GM12878 (cell line): Measurements from ENCODE around the gene HLA-DQB1. TPM values are rescaled to one million over a fixed set of nuclear protein-coding genes. Genes with fewer than 3 reads are reported as not detected.

Source experiments
- BCL11A ChIP-seq: IDR thresholded peaks from 2 replicates; pipeline ENCODE4 v1.6.1; 2011; ENCODE audit warnings: low read depth, low read length
- CEBPB ChIP-seq, 2 experiments: fragments of 150-350 bp in 1 of 2; IDR thresholded peaks; 2 replicates each; pipeline ENCODE4 v1.6.1; 2012 to 2014; ENCODE audit warnings: low read depth in 2 of 2, low read length in 2 of 2, borderline replicate concordance in 1 of 2, inconsistent platforms in 1 of 2
- CHD1 ChIP-seq: IDR thresholded peaks from 2 replicates; pipeline ENCODE4 v1.6.1; 2012; ENCODE audit warnings: low read depth, low read length, improper control_type of control experiment
- ETV6 ChIP-seq, 2 experiments: fragments of 450-650 bp in 1 of 2; IDR thresholded peaks in 1 of 2; conservative IDR thresholded peaks in 1 of 2; 2 replicates each; pipeline ENCODE4 v1.6.1; 2014; ENCODE audit warnings: antibody characterized with exemption in 1 of 2, borderline replicate concordance in 1 of 2, low read depth in 1 of 2, mild to moderate bottlenecking in 1 of 2, moderate library complexity in 1 of 2
- HDAC2 ChIP-seq: fragments of 200-600 bp; sonication (generic); IDR thresholded peaks from 2 replicates; pipeline ENCODE4 v1.6.1; 2017
- JUND ChIP-seq: IDR thresholded peaks from 2 replicates; pipeline ENCODE4 v1.6.1; 2012; ENCODE audit warnings: low read depth, mild to moderate bottlenecking, low read length, improper control_type of control experiment, moderate library complexity
- LARP7 ChIP-seq: fragments of 450-650 bp; IDR thresholded peaks from 2 replicates; pipeline ENCODE4 v1.6.1; 2017; ENCODE audit warnings: mild to moderate bottlenecking
- MEF2B ChIP-seq: fragments of 450-650 bp; IDR thresholded peaks from 2 replicates; pipeline ENCODE4 v1.6.1; 2018; ENCODE audit warnings: mild to moderate bottlenecking, moderate library complexity; ENCODE audit not compliant: partially characterized antibody, poor library complexity, severe bottlenecking
- MXI1 ChIP-seq: fragments of 150-350 bp; IDR thresholded peaks from 2 replicates; pipeline ENCODE4 v1.6.1; 2011; ENCODE audit warnings: low read depth, mild to moderate bottlenecking, inconsistent platforms, low read length, improper control_type of control experiment
- MYB ChIP-seq: fragments of 150-350 bp; IDR thresholded peaks from 2 replicates; pipeline ENCODE4 v1.6.1; 2014; ENCODE audit warnings: mild to moderate bottlenecking, low read depth, low read length, borderline replicate concordance
- NBN ChIP-seq: fragments of 450-650 bp; IDR thresholded peaks from 2 replicates; pipeline ENCODE4 v1.6.1; 2016
- NR2C2 ChIP-seq: IDR thresholded peaks from 2 replicates; pipeline ENCODE4 v1.6.1; 2011; ENCODE audit warnings: borderline replicate concordance, low read depth; ENCODE audit not compliant: control insufficient read depth, insufficient read length
- POLR2AphosphoS2 ChIP-seq: IDR thresholded peaks from 2 replicates; pipeline ENCODE4 v1.6.1; 2011; ENCODE audit warnings: low read depth, mild to moderate bottlenecking, low read length, improper control_type of control experiment, moderate library complexity
- SREBF2 ChIP-seq: IDR thresholded peaks from 2 replicates; pipeline ENCODE4 v1.6.1; 2012; ENCODE audit warnings: mild to moderate bottlenecking, low read length
- TCF3 ChIP-seq: IDR thresholded peaks from 2 replicates; pipeline ENCODE4 v1.6.1; 2012; ENCODE audit warnings: low read depth, mild to moderate bottlenecking, low read length, borderline replicate concordance; ENCODE audit not compliant: insufficient read depth
- ZNF217 ChIP-seq: fragments of 450-650 bp; IDR thresholded peaks from 2 replicates; pipeline ENCODE4 v1.6.1; 2017; ENCODE audit warnings: antibody characterized with exemption, mild to moderate bottlenecking
- polyA plus RNA-seq, 11 experiments: library from polyadenylated mRNA; depleted of rRNA in 4 of 11; unstranded in 6 of 11; stranded (reverse) in 5 of 11; fragments of >200 nt; fragmentation: Nextera tagmentation in 4 of 11; fragmentation: Illumina TruSeq in 1 of 11; extraction: Ambion mirVana in 4 of 11; extraction: Trizol in 1 of 11; gene quantifications; 1 replicate in 1 of 11; 2 replicates in 10 of 11; pipeline versions ENCODE4 v1.2.1 to v1.2.3, GENCODE V29; 2011 to 2016; ENCODE audit warnings: inconsistent platforms in 2 of 11, missing spikeins in 2 of 11, low read depth in 1 of 11
- total RNA-seq, 4 experiments: library from RNA; depleted of rRNA in 3 of 4; stranded (reverse); fragments of >200 nt in 3 of 4; fragmentation: Illumina TruSeq in 1 of 4; extraction: Trizol in 1 of 4; gene quantifications; 2 replicates each; pipeline versions ENCODE4 v1.2.1 to v1.2.3, GENCODE V29; 2013 to 2021
- TF ChIP-seq, protein P1 (sequence below): IDR thresholded peaks from 2 replicates; pipeline ENCODE4 v1.6.1; 2012; ENCODE audit warnings: improper control_type of control experiment, low read depth, low read length; ENCODE audit not compliant: insufficient replicate concordance
- TF ChIP-seq, protein P2 (sequence below): IDR thresholded peaks from 2 replicates; pipeline ENCODE4 v1.6.1; 2012; ENCODE audit warnings: low read length, inconsistent platforms
- TF ChIP-seq, protein P3 (sequence below): fragments of 150-350 bp; IDR thresholded peaks from 2 replicates; pipeline ENCODE4 v1.6.1; 2016; ENCODE audit warnings: low read depth, low read length

Gene HLA-DQB1
- total and polyA plus RNA-seq, 10 of the 15 experiments (the other 5 are each of a cell fraction or from before 2014, with no cell fraction given), result 38.1 to 403 (median 91.4) TPM

DNA sequence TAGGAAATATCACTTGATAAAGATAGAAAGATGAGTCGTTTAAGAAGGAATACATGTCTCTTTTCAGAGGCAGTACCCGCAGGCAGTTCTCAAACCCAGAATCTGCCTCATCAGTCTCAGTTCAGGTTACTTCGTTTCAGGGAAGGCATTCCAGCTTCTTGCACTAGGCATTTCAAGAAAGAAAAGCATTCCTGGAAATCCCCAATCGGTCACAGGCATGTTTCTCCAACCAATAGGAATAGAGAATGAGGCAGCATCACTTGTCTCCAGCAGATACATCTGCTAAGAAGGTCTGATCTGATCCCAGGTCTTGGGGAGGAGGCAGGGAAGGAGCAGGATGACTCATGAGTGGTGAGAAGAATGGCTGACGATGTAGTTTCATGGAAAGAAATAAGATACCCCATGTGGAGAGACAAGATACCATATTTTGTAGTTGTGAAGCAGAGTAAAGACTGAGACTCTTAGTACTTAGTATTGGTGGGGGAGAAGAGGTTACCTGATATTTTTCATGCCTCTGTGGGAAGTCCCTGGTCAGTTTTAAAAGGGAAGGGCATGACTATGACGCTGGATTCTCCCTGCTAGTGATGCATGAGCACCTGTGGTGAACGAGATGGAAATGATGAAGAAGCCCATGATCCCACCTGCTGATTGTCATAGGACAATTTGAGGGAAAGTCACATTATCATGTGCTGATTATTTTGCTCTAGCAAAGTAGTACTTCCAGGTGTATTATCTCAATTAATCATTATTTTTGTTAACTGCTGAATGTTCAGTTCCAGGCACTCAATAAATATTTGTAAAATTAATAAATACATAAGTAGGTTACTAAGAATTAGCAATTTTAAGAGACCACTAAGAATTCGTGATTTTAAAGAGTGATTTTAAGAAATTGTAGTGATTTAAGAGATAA, 56.5 kb downstream of the HLA-DQB1 start (continued):
- TF ChIP-seq POLR2AphosphoS2 (peak; percentile 76), NR2C2 (no peak), MEF2B (no peak), NBN (peak; percentile 83), ETV6 (conservative IDR thresholded peaks at IDR 0.05 in 1 of 2, IDR thresholded peaks at IDR 0.05 in 1 of 2; ENCODE audit: borderline replicate concordance in 1 of 2, low read depth in 1 of 2) (peak in 1 of 2 experiments; percentile 24; a peak in 1 of 4 replicates), CHD1 (no peak), MYB (no peak), CEBPB (IDR thresholded peaks at IDR 0.05; ENCODE audit: borderline replicate concordance in 1 of 2, low read depth in 2 of 2, low read length in 2 of 2) (no peak; a peak in 1 of 4 replicates), ZNF217 (no peak), MXI1 (no peak), HDAC2 (no peak), SREBF2 (no peak), TCF3 (0 out of 2 replicates have a peak, but pooled peaks have one; percentile 22), BCL11A (no peak), JUND (no peak), LARP7 (no peak)
- TF ChIP-seq, protein P1, sequence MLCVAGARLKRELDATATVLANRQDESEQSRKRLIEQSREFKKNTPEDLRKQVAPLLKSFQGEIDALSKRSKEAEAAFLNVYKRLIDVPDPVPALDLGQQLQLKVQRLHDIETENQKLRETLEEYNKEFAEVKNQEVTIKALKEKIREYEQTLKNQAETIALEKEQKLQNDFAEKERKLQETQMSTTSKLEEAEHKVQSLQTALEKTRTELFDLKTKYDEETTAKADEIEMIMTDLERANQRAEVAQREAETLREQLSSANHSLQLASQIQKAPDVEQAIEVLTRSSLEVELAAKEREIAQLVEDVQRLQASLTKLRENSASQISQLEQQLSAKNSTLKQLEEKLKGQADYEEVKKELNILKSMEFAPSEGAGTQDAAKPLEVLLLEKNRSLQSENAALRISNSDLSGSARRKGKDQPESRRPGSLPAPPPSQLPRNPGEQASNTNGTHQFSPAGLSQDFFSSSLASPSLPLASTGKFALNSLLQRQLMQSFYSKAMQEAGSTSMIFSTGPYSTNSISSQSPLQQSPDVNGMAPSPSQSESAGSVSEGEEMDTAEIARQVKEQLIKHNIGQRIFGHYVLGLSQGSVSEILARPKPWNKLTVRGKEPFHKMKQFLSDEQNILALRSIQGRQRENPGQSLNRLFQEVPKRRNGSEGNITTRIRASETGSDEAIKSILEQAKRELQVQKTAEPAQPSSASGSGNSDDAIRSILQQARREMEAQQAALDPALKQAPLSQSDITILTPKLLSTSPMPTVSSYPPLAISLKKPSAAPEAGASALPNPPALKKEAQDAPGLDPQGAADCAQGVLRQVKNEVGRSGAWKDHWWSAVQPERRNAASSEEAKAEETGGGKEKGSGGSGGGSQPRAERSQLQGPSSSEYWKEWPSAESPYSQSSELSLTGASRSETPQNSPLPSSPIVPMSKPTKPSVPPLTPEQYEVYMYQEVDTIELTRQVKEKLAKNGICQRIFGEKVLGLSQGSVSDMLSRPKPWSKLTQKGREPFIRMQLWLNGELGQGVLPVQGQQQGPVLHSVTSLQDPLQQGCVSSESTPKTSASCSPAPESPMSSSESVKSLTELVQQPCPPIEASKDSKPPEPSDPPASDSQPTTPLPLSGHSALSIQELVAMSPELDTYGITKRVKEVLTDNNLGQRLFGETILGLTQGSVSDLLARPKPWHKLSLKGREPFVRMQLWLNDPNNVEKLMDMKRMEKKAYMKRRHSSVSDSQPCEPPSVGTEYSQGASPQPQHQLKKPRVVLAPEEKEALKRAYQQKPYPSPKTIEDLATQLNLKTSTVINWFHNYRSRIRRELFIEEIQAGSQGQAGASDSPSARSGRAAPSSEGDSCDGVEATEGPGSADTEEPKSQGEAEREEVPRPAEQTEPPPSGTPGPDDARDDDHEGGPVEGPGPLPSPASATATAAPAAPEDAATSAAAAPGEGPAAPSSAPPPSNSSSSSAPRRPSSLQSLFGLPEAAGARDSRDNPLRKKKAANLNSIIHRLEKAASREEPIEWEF, result no peak
- TF ChIP-seq, protein P2, sequence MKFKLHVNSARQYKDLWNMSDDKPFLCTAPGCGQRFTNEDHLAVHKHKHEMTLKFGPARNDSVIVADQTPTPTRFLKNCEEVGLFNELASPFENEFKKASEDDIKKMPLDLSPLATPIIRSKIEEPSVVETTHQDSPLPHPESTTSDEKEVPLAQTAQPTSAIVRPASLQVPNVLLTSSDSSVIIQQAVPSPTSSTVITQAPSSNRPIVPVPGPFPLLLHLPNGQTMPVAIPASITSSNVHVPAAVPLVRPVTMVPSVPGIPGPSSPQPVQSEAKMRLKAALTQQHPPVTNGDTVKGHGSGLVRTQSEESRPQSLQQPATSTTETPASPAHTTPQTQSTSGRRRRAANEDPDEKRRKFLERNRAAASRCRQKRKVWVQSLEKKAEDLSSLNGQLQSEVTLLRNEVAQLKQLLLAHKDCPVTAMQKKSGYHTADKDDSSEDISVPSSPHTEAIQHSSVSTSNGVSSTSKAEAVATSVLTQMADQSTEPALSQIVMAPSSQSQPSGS, result no peak; the same call in 1 of the 2 replicates
- TF ChIP-seq, protein P3, sequence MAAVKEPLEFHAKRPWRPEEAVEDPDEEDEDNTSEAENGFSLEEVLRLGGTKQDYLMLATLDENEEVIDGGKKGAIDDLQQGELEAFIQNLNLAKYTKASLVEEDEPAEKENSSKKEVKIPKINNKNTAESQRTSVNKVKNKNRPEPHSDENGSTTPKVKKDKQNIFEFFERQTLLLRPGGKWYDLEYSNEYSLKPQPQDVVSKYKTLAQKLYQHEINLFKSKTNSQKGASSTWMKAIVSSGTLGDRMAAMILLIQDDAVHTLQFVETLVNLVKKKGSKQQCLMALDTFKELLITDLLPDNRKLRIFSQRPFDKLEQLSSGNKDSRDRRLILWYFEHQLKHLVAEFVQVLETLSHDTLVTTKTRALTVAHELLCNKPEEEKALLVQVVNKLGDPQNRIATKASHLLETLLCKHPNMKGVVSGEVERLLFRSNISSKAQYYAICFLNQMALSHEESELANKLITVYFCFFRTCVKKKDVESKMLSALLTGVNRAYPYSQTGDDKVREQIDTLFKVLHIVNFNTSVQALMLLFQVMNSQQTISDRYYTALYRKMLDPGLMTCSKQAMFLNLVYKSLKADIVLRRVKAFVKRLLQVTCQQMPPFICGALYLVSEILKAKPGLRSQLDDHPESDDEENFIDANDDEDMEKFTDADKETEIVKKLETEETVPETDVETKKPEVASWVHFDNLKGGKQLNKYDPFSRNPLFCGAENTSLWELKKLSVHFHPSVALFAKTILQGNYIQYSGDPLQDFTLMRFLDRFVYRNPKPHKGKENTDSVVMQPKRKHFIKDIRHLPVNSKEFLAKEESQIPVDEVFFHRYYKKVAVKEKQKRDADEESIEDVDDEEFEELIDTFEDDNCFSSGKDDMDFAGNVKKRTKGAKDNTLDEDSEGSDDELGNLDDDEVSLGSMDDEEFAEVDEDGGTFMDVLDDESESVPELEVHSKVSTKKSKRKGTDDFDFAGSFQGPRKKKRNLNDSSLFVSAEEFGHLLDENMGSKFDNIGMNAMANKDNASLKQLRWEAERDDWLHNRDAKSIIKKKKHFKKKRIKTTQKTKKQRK, result no peak
